Measurements from ENCODE around the gene BRIP1.

- TF ChIP-seq POLR2A (IDR thresholded peaks at IDR 0.05; ENCODE audit: low read depth) (no peak), CTCF (IDR thresholded peaks at IDR 0.05) (no peak), POLR2AphosphoS5 (IDR thresholded peaks at IDR 0.05) (no peak), EP300 (IDR thresholded peaks at IDR 0.05) (no peak)
Observed at GRCh38 chr17:61672140-61672539, 191.2 kb downstream of the BRIP1 start.
